ENCODE measurements around the gene BAX.

GRCh38 chr19:48994035-48994386 lies 39.3 kb downstream of the BAX start:
- no peak for TF ChIP-seq YY1 (IDR thresholded peaks at IDR 0.05; ENCODE audit: insufficient read depth, insufficient read length)
- TF ChIP-seq ZNF274 (IDR thresholded peaks at IDR 0.05; ENCODE audit: low read depth, low read length): no peak
